SU-DHL-6 (cell line): ENCODE results near the gene PRTG.

Source experiments
- H2AFZ ChIP-seq: fragments of 200-600 bp; sonication (generic); 2 replicates; pipeline ENCODE4 v1.6.1; 2014; ENCODE audit warnings: low read depth, mild to moderate bottlenecking, moderate library complexity, mixed read lengths, antibody characterized with exemption, low read length; ENCODE audit not compliant: severe bottlenecking
- H3F3A ChIP-seq: fragments of 200-600 bp; shearing (Covaris generic); 2 replicates; pipeline ENCODE4 v1.6.0; 2016; ENCODE audit warnings: antibody characterized with exemption, mild to moderate bottlenecking; ENCODE audit not compliant: insufficient read depth
- H3K27ac ChIP-seq: fragments of 200-600 bp; sonication (generic); 2 replicates; pipeline ENCODE4 v1.5.1; 2016; ENCODE audit warnings: low read depth, mild to moderate bottlenecking, low read length, moderate library complexity, mixed read lengths
- H3K27me3 ChIP-seq: fragments of 200-600 bp; sonication (generic), shearing (Covaris generic); 2 replicates; pipeline ENCODE4 v1.6.0; 2014; ENCODE audit warnings: mild to moderate bottlenecking, low read length
- H3K36me3 ChIP-seq: fragments of 200-600 bp; sonication (generic); 2 replicates; pipeline ENCODE4 v1.6.1; 2014; ENCODE audit warnings: mild to moderate bottlenecking, low read length, mixed read lengths
- H3K4me2 ChIP-seq: fragments of 300-600, 200-600 bp; shearing (Covaris generic), sonication (generic); 2 replicates; pipeline ENCODE4 v1.6.0; 2014; ENCODE audit warnings: low read length, low read depth, mild to moderate bottlenecking; ENCODE audit not compliant: poor library complexity, severe bottlenecking
- H3K4me3 ChIP-seq: fragments of 200-600 bp; sonication (generic); 2 replicates; pipeline ENCODE4 v1.5.1; 2014; ENCODE audit warnings: antibody characterized with exemption, low read length, mild to moderate bottlenecking, mixed read lengths; ENCODE audit not compliant: insufficient read depth, poor library complexity, severe bottlenecking
- H3K79me2 ChIP-seq: fragments of 200-600 bp; sonication (generic); 2 replicates; pipeline ENCODE4 v1.6.1; 2014; ENCODE audit warnings: mild to moderate bottlenecking, low read length, moderate library complexity; ENCODE audit not compliant: insufficient read depth
- H3K9ac ChIP-seq: fragments of 200-600 bp; sonication (generic); 2 replicates; pipeline ENCODE4 v1.7.0; 2014; ENCODE audit warnings: mild to moderate bottlenecking, low read length
- H3K9me2 ChIP-seq: fragments of 200-600 bp; sonication (generic); replicated peaks from 2 replicates; pipeline ENCODE4 v1.6.1; 2014; ENCODE audit warnings: low read length; ENCODE audit not compliant: insufficient read depth
- H3K9me3 ChIP-seq: fragments of 200-600 bp; sonication (generic); 2 replicates; pipeline ENCODE4 v1.6.1; 2014; ENCODE audit warnings: low read length, mixed read lengths; ENCODE audit not compliant: insufficient read depth
- H4K20me1 ChIP-seq: fragments of 200-600 bp; sonication (generic); 2 replicates; pipeline ENCODE4 v1.6.1; 2014; ENCODE audit warnings: low read depth, mild to moderate bottlenecking, antibody characterized with exemption, low read length, moderate library complexity, mixed read lengths
- CTCF ChIP-seq: fragments of 200-600 bp; sonication (generic); IDR thresholded peaks from one replicate; pipeline ENCODE4 v1.5.1; 2017; ENCODE audit warnings: antibody characterized with exemption, mild to moderate bottlenecking, low read length, moderate library complexity; ENCODE audit not compliant: insufficient read depth, poor library complexity, severe bottlenecking
- EZH2phosphoT487 ChIP-seq: fragments of 200-600 bp; sonication (generic), shearing (Covaris generic); conservative IDR thresholded peaks from 2 replicates; pipeline ENCODE4 v1.6.1; 2018; ENCODE audit warnings: mild to moderate bottlenecking, antibody characterized with exemption, low read length, moderate library complexity, mixed read lengths

Gene PRTG

DNA sequence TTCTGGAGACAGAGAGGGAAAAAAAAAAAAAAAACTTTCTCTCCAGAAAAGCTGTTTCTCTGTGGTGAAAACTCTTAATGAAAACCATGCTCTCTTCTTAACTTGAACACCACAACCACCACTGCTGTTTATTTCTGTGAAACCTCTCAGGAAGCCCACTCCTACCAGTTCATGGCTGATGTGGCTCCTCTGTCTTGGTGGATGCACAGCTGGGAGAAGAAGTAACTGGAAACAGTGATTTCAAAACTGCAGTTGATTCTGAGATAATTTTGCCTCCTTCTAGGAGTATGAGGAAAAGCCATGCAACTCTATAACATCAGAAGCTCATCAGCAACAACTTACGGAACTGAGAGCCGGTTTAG is 114.6 kb downstream of the PRTG start:
- Histone ChIP-seq H3F3A (0 out of 2 replicates have a peak, but pooled peaks cover 9% of the 10 kb centered on the region), H3K27ac (no peak overlapping the region), H3K36me3 (peaks cover 49% of the 10 kb centered on the region), H3K9me3 (no peaks in the 10 kb centered on the region), H3K9ac (no peak overlapping the region), H3K9me2 (no peaks in the 10 kb centered on the region), H4K20me1 (no peaks in the 10 kb centered on the region), H2AFZ (no peak overlapping the region), H3K4me3 (no peak overlapping the region), H3K4me2 (no peak overlapping the region), H3K79me2 (no peaks in the 10 kb centered on the region), H3K27me3 (no peaks in the 10 kb centered on the region)
- TF ChIP-seq EZH2phosphoT487 (no peak), CTCF (no peak)

GRCh38 chr15:55627730-55628368 is 115.1 kb downstream of the PRTG start:
- Histone ChIP-seq H3K4me2 (no peak overlapping the region), H3K9me2 (no peaks in the 10 kb centered on the region), H2AFZ (no peak overlapping the region), H3K9ac (no peak overlapping the region), H3K79me2 (no peaks in the 10 kb centered on the region), H3K36me3 (peaks cover 48% of the 10 kb centered on the region), H3K4me3 (no peak overlapping the region), H3K27ac (no peak overlapping the region), H3F3A (0 out of 2 replicates have a peak, but pooled peaks cover 9% of the 10 kb centered on the region), H3K27me3 (no peaks in the 10 kb centered on the region), H4K20me1 (no peaks in the 10 kb centered on the region), H3K9me3 (no peaks in the 10 kb centered on the region)
- no peak for TF ChIP-seq CTCF

DNA sequence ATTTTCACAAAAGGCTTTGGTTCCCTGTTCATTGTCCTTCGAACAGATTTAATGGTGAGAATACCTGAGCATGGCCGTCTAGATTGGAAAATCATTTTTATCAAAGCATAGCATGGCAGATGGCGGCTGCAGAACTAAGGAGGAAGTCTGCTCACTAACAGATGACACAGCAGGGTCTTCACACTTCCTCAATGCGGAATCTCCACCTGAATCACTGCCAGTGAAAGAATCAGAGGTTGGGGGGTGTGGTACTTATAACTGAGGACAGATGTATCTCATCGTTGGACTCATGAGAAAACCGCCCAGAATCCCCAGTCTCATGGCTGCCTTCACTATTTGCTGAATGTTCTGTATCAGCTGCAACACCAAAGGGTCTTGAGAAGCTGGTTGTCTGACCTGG is 123.2 kb downstream of the PRTG start:
- TF ChIP-seq CTCF (no peak), EZH2phosphoT487 (no peak)
- Histone ChIP-seq H3K36me3 (peaks cover 65% of the 10 kb centered on the region), H3K9me3 (no peaks in the 10 kb centered on the region), H3K27me3 (no peaks in the 10 kb centered on the region), H3K79me2 (no peaks in the 10 kb centered on the region), H3K9me2 (no peaks in the 10 kb centered on the region), H2AFZ (no peak overlapping the region), H3K27ac (no peak overlapping the region), H4K20me1 (no peaks in the 10 kb centered on the region), H3K9ac (no peak overlapping the region), H3K4me2 (no peak overlapping the region), H3K4me3 (no peak overlapping the region), H3F3A (peaks cover 4% of the 10 kb centered on the region; the same call in 1 of the 2 replicates)
